ENCODE measurements around the gene CCDC187.

CCDC187 gene

DNA sequence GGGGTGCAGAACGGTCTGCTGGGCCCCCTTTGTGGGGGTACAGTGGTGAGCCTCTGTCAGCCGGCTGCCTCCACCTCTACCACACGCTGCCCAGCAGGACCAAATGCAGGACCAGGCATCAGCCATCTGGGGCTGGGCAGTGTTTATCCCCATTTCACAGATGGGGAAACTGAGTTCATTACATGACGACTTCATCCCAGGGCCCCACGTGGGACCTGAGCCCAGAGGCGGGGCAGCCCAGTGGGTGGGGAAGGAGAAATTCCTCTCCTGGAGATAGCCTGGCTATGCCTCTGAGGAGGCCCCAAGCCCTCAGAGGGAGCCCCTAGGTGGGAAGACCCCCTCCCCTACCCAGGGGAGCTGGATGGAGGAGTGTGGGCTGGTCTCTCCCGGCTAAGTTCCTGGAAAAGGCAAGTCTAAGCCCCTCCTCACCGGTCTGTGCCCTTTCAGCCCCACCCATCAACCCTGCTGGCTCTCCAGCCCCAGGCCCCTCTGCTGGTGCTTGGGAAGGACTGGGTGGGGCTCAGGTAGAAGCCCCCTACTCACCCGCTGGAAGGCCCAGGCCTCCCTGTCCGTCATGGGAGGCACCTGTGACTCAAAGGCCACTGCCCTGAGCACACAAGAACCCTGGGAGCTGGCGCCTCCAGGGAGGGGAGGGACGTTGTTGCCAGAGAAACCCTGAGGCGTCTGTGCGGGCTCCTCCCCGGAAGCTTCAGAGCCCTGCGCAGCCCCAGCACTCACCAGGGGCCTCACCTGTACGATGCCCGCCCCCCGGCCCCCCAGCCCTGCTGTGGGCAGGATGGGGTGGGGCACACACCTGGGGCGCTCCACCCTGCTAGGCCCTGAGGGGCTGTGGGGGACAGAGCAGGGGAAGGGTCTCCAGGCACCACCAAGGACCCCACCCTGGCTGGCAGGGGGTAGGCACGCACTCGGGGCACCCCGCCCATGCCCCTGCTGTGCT is 7.4 kb upstream of the CCDC187 start:
- no peak for FAIRE-seq

DNA sequence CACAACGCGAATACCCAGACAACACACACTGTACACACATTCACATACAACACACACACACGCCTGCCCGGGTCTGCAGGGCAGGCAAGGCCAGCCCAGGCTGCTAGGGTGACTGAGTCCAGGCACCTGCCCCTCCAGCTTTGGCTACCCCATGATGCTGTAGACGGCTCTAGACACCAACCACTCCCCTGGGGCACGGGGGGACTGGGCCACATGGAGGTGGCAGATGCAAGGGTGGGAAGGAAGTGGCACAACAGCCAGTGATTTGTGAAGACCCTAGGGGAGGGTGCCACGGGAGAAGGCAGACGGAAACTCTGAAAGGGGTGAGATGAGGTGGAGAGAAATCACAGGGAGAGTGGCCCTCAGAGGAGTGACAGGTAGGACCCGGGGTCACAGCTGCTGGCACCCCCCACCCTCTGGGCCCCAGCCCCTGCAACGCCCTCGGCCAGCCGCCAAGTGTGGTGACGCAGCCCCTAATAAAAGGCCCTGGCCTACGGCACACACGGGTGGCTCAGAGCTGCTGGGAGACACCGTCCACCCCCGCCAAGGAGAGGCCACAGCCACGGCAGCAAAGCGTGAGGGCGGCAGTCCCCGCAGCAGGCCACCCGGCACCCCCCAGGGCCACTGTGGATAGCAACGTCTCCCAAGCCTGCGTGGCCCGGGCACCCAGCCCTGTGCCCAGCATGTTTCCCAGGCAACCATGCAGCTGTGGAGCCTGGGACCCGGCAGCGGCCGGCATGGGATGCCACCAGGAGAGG is 6.6 kb upstream of the CCDC187 start:
- FAIRE-seq = no peak

DNA sequence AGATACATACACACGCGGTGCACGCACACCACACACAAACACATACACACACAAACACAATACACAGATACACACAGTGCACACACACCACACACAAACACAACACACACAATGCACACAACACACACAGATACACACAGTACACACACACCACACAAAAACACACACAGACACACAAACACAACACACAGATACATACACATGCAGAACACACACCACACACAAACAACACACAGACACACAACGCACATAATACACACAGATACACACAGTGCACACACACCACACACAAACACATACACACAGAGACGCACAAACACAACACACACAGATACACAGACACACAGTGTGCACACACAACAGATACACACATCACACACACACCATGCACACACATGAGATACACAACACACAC is 5.9 kb upstream of the CCDC187 start:
- FAIRE-seq = no peak

DNA sequence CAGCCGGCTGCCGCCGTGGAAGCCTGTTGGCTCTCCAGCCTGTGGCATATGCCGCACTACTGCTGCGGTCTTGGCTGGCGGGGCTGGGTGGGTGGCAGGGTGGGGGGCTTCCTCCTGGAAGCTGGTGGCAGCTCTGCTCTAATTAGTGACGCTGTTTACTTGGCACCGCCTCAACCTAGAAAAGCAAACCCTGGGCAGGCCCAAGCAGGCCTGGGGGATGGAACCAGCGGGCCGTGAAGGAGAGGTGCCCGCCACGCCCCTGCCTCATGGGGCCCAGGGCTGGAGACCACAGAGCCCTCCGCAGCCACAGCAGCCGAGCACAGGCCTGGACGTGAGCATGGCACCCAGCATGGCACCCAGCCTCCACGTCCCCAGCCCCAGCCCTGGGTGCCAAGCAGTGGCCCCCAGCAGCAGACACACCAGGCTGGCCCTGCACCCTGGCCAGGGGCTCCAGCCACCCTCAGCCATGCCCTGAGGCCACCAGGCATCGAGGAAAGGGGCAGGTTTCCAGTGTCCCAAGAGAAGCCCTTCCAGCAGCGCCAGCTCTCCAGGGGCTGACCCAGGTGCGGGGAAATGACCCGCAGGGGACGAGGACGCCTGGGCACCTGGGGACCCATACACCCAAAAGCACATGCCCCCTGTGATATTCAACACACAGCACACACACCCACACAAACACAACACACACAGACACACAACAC is 5.4 kb upstream of the CCDC187 start:
- no peak for FAIRE-seq

DNA sequence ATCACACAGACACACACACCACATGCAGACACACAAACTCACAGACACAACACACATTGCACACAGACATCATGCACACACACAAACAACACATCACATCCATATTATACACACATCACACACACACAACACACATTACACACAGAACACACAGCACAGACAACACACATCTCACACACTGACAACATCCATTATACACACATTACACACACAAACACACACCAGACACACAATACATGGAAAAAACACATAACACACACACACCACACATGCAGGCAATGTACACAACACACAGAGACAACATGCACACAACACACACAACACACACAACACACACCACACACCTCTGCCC is 4.8 kb upstream of the CCDC187 start:
- FAIRE-seq = no peak

DNA sequence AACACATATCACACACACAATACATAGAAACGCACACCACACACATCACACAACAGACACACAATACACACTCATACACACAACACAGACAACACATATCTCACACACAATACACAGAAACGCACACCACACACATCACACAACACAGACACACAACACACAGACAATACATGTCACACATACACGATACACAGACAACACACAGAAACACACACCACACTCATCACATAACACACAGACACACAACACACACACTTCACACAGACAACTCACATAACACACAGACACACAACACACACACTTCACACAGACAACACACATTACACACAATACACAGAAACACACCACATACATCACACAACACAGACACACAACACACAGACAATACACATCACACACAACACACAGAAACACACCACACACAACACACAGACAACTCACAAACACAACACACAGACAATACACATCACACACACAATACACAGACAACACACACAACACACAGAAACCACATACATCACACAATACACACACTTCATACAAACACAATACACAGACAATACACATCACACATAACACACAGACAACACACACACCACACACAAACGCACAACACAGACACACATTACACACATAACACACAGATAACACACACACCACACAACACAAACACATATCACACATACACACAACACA is 4.3 kb upstream of the CCDC187 start:
- no peak for FAIRE-seq

DNA sequence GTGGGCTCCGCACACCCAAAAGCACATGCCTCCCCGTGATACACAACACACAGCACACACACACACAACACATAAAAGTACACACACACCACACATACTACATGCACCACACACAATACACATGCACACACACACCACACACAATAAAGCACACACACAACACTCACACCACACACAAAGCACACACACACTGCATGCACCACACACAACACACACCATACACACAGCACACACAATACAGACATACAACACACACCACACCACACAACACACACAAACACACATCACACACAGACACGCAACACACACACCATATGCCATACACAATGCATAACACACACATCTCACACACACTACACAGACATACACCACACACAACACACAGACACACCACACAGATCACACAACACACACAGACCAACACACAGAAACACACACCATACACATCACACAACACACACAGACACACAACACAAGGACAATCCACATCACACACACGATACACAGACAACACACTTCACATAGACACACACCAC is 3.4 kb upstream of the CCDC187 start:
- no peak for FAIRE-seq

DNA sequence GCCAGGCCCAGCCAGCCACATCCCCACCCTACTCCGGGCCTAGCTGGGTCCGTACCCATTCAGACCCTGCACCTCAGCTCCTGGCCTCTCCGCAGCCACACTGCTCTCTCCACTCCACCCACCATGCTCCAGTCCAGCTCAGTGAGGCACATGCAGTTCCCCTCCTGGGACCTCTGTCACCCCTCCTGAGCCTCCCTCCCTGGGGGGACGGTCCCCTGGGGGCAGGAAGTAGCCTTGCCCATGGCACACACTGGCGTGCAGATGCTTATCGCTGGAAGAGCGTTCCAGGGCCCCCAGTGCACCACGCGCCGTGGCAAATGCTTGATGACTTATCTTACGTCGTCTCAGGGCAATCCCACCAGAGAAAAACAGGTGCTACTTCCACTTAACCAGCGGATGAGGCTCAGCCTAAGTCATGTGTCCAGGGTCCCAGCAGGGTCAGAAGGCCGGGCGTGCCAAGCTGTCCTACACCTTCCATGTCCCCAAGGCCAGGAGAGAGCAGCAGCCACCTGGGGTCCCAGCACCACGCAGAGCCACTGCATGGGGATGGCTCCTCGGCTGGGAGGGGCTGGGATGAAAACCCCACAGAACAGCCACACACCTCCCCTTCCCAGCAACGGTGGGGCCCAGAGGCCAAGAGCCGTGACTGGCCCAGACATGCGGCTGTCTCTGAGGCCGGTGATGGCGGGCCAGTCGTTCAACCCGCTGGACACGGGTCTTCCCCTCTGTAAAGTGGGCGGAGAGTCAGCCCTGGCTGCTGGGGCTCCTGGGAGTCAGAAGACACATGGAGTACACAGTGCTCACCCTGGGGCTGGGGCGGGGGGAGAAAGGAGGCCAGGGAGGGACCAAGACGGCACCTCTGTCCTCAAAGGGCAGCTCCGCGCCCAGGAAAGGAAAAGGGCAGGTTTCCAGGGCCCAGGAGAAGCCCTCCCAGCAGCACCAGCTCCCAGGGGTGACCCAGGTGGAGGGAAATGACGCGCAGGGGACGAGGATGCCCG is 2.6 kb upstream of the CCDC187 start:
- FAIRE-seq = no peak

DNA sequence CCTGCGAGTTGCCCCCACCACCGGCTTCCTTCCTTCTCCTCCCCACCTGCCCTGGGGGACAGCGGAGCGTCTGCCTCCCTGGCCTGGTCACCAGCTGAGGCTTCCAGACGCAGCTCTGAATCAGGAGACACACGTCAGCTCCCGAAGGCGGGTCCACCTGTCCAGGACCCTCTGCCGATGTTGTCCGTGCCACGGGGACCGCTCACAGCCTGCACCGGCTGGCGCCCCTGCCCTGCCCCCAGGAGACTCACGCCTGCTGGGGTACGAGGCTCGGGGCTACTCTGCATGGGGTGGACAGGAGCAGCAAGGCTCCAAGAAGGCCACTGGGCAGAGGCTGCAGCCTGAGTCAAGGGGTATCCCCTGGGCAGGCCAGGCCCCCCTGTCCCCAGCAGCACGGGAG is 1.9 kb upstream of the CCDC187 start:
- no peak for FAIRE-seq

DNA sequence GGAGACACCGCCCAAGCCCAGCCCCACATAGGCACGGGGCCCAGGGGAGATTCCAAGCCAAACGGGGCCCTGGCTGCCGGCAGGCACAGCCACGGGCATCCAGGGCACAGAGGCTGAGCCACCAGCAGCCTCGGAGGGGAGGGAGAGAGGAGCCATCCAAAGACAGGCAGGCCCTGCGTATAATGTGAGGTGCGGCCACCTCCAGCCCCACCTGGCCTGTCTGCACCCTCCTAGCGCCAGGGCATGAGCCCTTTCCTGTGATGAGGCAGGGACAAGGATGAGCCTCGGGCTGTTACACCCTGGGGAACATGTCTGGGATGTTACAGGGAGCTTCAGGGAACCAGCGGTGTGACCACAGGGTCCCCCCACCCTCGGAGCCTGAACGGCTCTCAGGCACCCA is 1.1 kb upstream of the CCDC187 start:
- FAIRE-seq = no peak

DNA sequence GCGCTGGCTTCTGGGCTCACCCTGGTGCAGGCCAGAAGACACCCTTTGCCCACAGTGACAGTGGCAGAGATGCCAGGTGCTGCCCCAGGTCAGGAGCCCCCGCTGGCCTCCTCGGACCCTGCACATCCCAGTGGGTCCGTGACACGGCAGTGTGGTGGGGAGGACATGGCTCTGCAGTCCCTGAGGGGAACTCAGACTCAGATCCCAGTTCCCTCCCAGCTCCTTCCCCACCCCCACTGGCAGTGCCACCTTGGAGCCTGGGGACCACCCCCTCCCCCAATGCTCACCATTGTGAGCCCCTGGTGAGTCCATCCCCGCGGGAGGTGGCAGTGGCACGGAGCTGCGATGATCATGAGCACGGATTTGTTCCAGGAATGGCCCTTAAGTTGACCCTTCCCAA is 562 bp upstream of the CCDC187 start:
- no peak for FAIRE-seq

DNA sequence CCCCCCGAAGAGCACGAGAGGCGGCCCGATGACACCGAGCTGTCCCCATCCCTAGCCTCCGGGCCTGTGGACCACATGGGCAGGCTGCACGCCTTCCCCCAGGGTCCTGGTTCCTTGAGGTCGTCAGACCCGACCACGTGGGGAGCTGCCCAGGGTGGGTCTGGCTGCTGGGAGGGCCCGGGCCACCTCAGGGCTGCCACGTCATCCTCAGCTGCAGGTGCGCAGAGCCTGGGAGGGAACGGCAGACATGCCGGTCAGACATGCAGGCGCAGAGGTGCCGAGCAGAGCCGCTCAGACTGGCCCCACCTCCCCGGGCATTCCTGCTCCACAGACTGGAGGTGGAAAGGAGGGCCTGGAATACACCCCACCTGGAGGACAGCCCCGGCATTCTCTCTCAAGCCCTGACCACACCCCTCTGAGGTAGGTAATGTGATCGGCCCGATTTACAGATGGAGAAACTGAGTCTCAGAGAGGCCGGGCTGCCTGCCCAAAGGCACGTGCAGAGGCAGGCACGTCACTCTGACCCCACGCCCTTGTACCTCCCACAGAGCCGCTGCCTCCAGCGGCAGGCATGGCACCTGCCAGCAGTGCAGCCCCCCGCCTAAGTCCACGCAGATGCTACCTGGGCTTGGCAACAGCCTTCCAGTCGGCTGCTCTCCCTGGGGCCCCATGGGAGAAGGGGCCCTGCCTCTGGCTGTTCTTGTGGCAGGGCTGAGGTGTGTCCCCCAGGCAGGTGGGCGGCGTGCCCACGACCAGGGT is 649 bp downstream of the CCDC187 start:
- FAIRE-seq = no peak

DNA sequence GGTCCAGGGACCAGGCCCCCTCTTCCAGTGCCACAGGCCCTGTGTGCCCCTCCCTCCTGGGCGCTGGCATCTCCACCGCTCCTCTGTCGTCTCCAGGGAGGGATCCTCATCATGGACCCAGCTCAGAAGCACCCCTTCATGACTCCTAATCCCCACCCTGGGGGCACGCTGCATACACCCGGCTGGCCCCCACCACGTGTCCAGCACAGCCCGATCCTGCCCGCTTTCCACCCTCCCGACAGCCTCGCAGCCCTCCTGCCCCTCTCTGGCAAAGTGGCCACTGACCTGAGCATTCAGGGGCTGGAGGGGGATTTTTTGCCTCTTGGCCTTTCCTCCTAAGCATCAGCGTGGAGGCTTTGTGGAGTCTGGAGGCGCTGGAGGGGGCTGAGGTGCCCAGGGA is 1.4 kb downstream of the CCDC187 start:
- no peak for FAIRE-seq

DNA sequence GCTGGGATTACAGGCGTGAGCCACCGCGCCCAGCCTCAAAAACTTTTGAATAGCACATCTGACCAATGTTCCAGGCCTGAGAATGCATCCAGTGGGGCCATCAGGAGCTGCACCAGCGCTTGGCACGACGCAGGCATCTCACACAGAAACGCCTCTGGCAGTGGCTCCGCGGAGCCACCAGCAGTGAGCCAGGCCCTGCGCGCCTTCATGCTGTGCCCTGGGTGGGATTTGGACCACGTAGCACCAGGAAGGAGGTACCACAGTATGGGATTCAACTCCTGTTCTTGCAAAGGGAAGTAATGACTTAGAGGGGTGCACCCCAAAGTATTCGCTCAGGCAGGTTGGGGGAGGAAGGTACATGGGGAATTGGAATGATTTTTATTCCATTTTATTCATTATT is 3.0 kb downstream of the CCDC187 start:
- no peak for FAIRE-seq

DNA sequence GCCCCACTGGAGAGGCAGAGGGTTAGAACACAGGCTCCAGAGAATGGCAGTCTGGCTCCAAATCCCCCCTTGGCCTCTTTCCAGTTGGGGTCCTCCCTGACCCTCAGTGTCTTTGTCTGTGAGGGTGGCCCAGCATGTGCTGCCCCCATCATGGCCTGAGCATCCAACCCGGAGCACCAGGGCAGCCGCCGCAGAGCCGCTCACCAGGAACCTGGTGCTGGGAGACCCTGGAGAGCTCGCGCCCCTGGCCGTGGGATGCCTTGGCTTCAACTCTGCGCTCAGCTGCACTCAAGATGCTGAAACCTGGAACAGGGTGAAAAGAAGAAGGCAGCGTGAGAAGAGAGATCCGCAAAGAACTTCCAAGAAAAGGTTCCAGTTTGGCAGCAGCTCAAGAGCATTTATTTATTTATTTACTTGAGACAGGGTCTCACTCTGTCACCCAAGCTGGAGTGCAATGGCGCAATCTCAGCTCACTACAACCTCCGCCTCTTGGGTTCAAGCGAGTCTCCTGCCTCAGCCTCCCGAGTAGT is 3.8 kb downstream of the CCDC187 start:
- no peak for FAIRE-seq

DNA sequence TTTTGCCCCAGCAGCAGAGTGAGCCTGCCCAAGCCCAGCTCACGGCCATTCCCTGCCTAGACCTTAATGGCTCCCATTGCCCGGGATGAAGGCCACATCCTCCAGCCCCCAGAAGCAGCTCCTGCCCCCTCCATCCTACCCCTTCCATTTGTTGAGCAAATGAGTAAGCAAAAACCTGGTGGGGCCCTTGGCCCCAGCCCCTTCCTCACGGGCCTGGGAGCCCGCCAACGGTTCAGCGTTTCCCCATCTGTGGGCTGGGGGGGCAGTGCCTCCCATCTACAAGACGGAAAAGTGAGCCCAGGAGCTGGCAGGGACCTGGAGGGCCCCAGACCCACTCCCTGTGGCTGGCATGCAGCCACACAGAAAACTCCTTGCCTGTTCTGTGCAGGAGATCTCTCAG is 4.4 kb downstream of the CCDC187 start:
- no peak for FAIRE-seq

DNA sequence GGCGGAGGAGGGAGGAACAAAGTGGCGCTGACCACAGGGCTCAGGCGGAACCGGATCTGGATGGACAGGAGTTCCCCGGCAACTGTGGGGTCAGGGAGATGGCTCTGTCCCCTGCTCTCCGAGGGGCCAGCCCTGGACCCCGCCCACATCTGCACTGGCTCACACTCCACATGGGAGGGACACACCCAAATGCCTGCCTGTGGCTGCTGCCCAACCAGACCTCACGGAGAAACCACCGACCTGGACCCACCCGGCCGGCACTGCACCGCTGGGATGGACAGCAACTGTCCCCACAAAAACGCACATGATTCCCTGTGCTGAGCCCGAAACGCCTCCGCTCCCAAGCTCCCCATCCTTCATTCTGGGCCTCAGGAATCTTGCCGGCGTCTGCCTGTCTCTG is 4.8 kb downstream of the CCDC187 start:
- FAIRE-seq = no peak

DNA sequence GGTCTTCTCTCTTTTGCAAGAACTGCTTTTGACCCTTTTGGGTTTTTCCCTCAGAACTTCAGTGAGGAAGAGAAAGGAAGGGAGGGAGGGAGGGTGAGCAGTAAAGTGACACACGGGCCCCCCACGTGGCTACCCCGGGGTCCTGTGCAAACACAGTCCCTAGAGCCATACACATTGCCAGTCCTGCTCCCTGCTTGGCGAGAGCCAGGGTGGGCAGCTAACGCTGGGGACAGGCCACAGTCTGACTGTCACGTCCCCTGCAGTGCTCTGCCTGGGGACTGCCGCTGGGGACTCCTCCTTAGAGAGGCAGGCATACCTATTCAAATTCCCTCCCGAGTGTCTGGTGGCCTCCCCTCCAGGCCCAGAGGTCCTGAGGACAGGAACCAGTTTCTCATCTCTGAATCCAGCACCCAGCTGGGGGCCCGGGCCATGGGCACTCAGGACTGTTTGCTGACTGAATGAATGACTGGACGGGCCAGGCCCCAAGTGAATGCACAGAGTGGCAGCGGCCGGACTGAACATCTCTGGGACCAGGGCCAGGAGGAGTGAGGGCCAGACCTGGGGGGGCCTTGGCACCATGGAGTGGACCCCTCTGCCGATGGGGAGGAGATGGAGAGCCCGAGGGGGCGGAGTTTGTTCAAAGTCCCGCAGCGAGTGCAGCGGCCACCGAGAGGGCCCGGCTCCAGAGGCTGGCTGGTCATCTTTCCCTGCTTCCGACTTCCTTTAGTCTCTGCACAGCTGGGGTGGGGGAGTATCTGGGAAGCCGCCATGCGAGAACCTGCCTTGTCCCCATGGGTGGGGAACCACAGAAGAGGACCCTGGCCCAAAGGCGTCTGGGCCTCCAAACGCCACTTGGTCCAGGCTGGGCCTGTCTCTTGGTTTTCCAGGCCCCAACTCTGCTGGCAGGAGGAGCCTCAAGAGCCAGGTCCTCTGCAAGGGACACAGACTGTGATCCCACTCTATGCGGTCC is 5.8 kb downstream of the CCDC187 start:
- no peak for FAIRE-seq
